Vagina (tissue), 2 donors: Measurements from ENCODE around the gene COL25A1.

Source experiments
- CTCF ChIP-seq, 3 experiments: fragments of 450-650 bp in 2 of 3; fragments of 200-600 bp in 1 of 3; sonication (generic) in 1 of 3; IDR thresholded peaks; one replicate each; pipeline ENCODE4 v1.5.1; 2017 to 2019; ENCODE audit warnings: antibody characterized with exemption in 3 of 3, mild to moderate bottlenecking in 2 of 3, moderate library complexity in 2 of 3
- POLR2A ChIP-seq, 2 donors: fragments of 450-650 bp; IDR thresholded peaks; one replicate each; pipeline ENCODE4 v1.6.1; 2017; ENCODE audit warnings: antibody characterized with exemption in 2 of 2, mild to moderate bottlenecking in 2 of 2, moderate library complexity in 2 of 2
- POLR2AphosphoS5 ChIP-seq, 2 donors: sonication (generic); formaldehyde crosslinking; IDR thresholded peaks; one replicate each; pipeline ENCODE4 v1.9.0; 2017; ENCODE audit warnings: antibody characterized with exemption in 2 of 2, mild to moderate bottlenecking in 2 of 2, low read depth in 1 of 2; ENCODE audit not compliant: insufficient read depth in 1 of 2

- no peak for TF ChIP-seq CTCF (IDR thresholded peaks at IDR 0.05)
- TF ChIP-seq POLR2AphosphoS5 (IDR thresholded peaks at IDR 0.05; ENCODE audit: insufficient read depth in 1 of 2, low read depth in 1 of 2) = no peak
- TF ChIP-seq POLR2A (IDR thresholded peaks at IDR 0.05) = no peak
Observed at GRCh38 chr4:108940634-108941033, 361.8 kb downstream of the COL25A1 start.
